HG03575 (cell line): ENCODE data around the gene PGAM1.
A peak's percentile ranks its signal among the peaks of the same experiment; 100 is the strongest.
"Not testable (repeated sequence)": the region's sequence is repeated elsewhere in the genome, so short reads cannot be mapped to it uniquely, and the experiment has no call there.

Experiments
- ATAC-seq: cut with Tn5 transposase; IDR thresholded peaks from one replicate; pipeline ENCODE4 v1.9.1; 2021; ENCODE audit not compliant: unreplicated experiment, insufficient number of reproducible peaks, low FRiP score; ENCODE audit errors: extremely low read depth

PGAM1 gene

DNA sequence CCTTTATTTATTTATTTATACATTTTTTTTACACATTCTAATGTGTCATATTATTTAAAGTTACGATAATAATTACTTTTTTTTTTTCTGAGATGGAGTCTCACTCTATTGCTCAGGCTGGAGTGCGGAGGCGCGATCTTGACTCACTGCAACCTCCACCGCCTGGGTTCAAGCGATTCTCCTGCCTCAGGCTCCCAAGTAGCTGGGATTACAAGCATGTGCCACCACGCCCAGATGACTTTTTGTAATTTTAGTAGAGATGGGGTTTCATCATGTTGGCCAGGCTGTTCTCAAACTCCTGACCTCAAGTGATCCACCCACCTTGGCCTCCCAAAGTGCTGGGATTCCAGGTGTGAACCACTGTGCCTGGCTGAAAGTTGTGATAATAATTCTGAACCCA, 19.5 kb upstream of the PGAM1 start:
- ATAC-seq: not testable (repeated sequence)

DNA sequence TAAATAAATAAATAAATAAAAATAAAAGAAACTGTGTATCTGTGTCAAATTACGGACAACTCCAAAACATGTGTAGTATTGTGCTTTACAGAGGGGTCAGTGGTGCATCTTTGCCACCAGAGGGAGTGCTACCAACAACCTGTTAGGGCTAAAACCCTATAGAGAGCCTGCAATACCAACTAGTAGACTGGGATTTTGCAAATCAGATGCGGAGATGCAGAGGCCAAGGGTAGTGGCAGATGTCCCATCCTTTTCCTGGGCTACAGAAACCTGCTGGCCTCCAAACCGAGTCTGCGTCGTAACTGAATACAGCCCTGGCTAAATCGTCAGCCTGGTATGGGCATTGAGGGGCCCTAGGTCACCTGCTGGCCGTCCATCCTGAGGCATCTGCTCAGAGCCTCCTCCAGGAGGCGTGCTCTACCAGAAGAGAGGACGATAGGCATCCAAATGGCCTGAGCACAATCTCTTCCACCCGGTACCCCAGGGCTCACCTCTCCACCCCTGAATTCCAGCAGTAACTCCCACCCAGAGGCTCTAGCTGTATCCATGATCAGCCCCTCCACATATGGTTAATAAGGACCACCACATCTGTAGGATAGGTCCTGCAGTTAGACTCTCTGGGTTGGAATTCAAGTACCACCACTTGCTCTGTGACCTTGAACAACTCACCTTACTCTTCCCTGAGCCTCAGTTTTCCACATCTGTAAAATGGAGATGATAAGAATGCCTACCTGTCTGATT, 18.6 kb upstream of the PGAM1 start:
- ATAC-seq: no peak

DNA sequence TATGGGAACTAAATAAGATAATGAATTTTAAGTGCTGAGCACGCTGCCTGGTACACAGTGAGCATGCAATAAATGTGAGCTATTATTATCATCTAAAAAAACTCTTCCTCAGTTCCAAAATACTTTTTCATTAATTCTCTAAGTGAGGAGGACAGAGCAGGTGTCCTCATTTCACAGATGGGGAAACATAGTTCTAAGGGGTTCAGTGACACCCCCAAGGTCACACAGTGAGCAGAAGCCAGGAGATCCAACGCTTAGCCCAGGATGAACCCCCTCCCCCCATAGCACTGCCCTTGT, 18.1 kb upstream of the PGAM1 start:
- ATAC-seq: no peak

DNA sequence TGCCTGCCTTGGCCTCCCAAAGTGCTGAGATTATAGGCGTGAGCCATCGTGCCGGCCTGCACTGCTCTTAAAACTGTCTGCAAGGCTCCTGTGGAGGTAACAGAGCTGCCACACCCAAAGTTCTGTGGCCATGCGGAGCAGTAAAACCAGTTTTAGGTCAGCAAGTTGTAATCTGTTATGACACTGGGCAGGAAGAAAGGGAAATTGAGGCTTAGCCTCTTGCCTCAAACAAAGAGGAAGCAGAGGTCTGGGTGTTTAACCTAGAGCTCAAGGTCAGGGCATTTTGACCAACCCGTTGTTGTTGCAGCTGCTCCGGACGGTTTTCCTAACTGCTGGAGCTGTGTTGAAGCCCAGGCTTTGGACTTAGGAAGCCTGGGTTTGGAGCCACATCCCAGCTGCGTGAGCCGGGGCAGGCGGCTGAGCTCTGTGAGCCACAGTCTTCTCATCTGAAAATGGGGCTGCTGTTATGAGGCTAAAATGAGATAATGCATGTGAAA, 17.4 kb upstream of the PGAM1 start:
- no peak for ATAC-seq

DNA sequence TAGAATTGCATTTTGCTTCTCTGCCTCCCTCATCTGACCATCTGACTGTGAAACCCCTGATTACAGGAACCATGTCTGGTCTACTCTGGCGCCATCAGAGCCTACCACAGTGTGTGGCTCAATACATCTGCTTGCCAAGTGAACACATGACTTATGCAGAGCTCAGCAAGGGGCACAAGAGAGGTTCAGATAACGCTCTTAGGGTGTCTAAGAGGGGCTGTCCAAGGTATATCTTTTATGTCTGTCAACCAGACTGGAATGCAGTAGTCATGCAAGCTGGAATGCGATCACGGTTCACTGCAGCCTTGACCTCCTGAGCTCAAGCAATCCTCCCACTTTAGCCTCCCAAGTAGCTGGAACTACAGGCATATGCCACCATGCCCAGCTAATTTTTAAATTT, 14.6 kb upstream of the PGAM1 start:
- ATAC-seq: no peak

DNA sequence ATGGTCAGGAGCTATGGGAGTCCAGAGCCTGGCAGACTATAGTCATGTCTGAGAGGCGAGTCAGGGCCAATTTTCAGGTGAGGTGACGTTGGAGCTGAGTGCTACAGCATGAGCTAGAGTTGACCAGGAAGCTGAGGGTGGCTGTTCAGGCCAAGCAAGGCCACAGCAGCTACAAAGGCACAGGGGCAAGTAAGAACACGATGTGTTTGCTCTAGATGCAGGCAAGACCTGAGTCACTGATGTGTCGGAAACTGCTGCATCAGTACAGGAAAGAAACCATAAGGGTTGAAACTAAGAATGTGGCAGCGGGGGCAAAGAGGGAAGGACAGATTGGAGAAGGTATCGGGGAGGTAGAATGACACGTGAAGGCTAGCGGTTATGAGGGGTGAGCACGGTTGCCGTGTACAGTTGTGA, 13.1 kb upstream of the PGAM1 start:
- ATAC-seq: no peak

DNA sequence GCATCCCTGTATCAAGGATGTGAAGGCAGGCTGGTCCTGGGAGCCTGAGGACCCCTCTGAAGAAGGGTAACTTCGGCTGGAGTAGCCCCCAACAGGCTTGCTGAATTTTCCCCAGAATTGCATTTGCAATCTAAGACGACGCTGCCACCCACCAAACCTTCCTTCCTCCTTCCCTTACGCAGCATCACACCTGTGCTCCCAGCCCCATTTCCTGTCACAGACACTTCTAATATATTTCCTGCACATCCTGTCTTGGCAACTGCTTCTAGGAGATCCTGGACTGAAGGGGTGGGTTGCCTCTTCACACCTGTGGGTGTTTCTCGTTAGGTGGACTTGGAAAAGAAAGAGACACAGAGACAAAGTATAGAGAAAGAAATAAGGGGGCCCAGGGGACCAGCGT, 9.4 kb upstream of the PGAM1 start:
- ATAC-seq: no peak

DNA sequence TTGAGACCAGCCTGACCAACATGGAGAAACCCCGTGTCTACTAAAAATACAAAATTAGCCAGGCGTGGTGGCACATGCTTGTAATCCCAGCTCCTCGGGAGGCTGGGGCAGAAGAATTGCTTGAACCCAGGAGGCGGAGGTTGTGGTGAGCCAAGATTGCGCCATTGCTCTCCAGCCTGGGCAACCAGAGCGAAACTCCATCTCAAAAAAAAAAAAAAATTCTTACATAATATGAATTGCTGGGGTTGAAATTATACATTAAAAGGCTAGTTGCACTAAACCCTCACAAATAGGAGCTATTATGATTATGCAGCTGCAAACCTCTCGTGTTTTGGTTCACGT, 2.3 kb upstream of the PGAM1 start:
- ATAC-seq: not testable (repeated sequence)

DNA sequence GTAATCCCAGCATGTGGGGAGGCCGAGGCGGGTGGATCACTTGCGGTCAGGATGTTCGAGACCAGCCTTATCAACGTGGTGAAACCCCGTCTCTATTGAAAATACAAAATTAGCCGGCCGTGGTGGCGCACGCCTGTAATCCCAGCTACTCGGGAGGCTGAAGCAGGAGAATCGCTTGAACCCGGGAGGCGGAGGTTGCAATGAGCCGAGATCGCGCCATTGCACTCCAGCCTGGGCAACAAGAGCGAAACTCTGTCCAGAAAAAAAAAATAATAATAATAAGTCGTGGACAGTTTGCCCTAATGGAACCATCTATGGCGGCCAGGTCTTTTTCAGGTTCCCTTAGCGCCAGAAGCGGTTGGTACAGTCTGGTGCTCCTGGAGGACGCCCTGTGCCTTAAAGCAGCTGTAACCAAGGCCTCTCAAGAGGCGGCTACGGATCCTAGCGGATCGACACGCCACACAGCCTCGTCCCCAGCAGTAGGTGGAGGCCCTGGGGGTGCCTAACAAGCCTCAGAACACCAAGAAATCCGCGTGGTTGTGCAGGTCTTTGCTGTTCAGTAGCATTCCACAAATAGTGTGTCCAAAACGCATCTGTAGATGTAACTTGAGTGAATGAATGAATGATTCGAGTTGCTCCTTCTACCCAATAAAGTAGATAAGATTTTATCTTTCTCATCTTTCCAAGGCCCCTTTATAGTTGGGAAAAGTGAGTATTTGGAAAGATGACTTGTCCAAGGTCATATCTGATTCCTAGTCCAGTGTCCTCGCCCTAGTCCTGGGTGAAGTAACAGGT, 982 bp downstream of the PGAM1 start:
- ATAC-seq: no peak

DNA sequence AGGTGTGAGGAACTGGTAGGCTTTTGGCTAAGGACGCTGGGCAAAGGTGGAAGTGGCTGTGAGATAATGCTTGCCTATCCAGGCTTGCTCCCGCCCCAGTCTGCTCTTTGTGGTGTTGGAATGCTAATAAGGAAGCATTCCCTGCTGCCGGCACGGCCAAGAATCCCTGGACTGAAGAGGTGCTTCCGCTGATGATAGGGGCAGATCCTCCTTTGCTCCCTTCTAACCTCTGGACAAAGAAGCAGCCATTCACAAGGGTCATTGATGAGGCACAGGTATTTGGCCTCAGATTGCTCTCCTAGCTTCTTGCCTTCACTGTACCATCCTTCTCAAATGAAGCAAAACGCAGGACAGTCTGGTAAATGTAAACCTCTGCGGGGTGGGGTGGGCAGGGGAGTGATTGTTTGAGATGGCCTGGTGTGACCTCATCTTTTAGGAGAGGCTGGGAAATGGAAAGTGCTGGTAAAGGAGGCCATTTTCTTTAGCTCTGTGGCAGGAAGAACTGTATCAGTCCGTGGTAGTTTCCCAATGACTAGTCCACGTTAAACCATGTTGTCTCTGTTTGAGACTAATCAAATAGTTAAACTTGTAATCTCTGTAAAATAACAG, 1.7 kb downstream of the PGAM1 start:
- no peak for ATAC-seq

DNA sequence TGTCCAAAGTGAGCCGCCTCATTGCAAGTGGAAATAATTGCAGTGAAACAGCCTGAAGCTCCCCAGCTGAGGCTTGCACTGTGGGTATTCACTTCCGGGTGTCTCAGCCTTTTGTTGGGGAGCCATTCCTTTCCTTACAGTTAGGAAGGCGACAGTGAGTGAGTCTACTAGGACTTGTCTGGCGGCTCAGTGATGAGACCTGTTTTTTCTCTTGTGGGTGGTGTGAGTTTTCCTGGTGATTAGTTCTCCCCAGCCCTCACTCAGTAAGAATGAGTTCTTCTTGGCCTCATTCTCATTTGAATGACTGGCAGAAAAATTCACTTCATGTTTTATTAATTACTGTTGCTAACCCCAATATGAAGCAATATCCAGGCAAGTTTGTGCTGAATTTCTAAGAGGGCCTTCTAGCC, 2.6 kb downstream of the PGAM1 start:
- no peak for ATAC-seq

DNA sequence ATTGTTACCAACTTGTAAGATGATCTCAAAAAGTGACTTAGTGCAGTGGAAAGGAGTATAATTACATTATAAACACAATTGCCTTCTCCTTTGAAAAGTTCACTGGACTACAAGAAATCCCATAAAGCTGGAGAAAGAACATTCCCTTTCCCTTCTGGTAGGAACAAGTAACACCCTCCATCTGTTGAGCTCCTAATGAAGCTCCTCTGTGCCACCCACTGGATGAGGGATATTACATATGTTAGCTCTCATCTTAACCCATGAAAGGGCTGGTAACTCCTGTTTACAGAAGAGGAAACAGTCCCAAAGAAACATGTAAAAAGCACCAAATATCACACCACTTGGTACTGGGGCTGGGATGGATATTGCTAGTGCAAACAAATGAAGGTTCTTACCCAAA, 8.1 kb downstream of the PGAM1 start:
- ATAC-seq: no peak

DNA sequence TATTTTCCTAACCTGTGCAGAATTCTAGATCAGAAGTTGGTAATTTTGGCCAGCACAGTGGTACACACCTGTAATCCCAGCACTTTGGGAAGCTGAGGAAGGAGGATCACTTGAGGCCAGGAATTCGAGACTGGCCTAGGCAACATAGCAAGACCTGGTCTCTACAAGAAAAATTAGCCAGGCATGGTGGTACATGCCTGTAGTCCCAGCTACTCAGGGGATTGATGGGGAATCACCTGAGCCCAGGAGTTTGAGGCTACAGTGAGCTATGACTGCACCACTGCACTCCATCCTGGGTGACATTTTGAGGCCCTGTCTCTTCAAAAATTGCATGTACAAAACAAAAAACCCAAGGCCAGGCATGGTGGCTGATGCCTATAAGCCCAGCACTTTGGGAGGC, 8.6 kb downstream of the PGAM1 start:
- ATAC-seq: no peak

DNA sequence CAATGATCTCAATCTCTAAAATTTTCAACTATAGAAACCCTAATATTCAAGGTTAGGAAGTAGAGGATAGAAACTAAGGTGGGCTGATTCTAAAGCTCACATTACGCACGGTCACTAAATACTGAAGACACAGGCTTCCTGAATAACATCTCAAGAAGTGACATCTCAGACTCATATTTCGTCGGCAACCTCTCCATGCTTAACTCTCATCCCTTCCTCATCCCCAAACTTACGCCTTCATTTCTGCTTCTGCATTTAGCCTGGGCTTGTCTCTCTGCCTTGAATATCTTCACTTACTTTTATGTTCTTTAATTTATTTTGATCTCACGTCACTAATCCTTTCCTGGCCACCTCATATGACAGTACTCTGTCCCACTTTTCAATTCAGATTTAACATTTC, 9.2 kb downstream of the PGAM1 start:
- no peak for ATAC-seq

DNA sequence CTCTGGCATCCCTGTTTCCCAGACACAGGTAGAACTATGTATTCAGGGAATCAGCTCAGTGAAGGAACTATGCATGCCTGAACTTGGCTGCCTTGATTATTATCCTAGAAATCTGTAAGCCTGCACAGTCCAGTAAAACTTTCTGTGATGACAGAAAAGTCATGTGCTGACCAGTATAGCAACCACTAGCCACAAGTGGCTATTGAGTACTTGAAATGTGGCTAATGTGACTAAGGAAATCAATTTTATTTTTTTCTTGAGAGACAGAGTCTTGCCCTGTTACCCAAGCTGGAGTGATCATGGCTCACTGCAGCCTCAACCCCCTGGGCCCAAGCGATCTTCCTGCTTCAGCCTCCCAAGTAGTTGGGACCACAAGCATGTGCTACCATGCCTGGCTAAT, 16.3 kb downstream of the PGAM1 start:
- no peak for ATAC-seq

DNA sequence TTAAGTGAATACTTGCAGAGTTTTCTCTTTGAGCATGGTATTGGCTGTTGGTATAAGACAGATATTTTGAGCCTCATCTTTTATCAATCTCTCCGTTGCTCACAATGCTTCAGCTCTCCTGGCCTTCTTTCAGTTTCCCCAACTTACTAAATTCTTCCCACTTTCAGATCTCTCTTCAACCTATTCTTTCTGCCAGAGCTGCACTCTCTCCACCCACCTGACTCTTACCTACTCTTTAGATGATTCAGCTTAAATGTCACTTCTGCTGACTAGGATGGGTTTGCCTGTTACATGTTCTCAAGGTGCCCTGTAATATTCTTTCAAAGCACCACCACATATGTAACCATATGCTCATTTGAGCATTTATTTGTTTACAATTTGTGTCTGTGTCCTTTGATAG, 18.2 kb downstream of the PGAM1 start:
- ATAC-seq: no peak

DNA sequence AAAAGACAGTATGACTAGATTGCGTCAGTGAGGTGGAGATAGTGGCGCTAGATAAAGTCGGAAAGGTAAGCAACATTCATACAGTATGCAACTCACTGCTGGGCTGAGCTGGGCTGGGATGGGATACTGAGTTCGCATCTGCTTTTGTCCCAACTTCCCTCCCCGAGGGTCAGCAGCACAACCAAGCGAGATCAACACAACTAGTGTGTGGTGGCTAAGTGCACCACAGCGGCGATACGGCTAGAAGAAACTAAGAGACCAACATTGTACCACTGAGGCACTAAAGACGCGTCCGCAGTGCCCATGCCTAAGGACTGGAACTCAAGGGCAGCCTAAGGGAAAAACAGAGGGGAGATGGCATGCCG, 19.3 kb downstream of the PGAM1 start:
- no peak for ATAC-seq

DNA sequence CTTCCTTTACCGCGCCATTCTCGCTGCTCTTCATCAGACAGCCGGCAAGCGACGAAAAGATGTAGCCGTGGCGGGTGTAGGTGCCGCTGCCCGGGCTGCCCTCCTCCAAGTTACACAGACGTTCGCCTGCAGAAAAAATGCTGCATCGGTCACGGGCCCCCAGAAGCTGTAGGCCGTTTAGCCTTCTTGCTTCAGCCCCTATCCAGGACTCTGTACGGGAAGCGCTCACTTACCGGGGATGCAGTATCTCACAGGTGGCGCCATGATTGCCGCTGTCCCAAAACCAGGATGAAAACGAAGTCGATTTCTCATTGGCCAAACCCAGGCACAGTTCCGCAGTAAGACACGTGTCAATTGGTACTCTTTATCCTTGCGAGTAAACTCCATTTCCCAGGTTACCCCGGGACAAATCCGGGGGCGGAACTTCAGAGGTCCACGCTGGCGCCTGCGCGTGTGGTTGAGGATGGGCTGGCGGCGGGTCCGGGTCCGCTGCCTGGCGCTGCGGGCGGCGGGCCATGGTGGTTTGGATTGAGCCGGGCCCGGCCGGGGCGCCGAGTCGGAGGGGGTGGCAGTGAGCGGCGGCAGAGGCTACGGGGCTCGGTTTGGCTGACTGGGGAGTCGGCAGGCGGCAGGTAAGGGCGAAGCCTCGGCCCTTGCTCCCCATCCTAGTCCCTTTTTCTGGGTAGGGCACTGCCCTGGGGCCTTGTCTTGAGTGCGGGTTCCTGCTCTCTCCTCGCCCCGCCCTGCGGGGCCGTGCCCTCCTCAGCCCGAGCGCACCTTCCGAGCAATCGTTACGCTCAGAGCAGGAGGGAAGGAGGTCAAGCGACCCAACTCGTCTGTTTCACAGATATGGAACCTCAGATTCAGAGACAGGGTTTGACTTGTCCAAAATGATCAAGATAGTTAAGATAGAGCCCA, 20.0 kb downstream of the PGAM1 start, which contains the start of the genes EXOSC1 and ZDHHC16:
EXOSC1 (minus strand) TSS at position 285 of the 918 bp plus-strand sequence; CDS start at position 264, 21 bp downstream.
ZDHHC16 (plus strand) TSS at position 454 of the 918 bp plus-strand sequence. CDS start 5,501 bp downstream, outside the sequence.
- peak; percentile 86 for ATAC-seq

DNA sequence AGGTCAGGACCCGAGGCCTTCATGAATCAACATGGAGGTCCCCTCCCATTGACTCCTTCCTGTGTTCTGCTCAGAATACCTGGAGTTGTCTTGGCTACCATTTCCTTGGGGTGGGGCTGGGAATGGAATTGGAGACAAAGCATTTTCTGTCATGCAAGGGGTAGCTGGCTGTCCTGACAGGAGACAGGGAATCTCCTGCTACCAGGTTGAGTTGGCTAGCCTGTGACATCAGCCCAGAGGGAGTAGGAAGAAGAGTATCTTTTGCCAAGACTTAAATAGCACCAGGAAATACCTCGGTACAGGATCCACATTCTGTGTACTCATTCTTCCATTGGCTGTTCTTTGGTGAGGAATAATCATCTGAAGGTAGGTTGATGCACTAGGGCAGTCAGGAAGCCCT, 24.8 kb downstream of the PGAM1 start:
- ATAC-seq: no peak
